Testis (tissue), 2 donors: Measurements from ENCODE around the gene GREB1.

ENCODE experiments used
- POLR2A ChIP-seq: fragments of 450-650 bp; IDR thresholded peaks from one replicate; pipeline ENCODE4 v1.6.1; 2017; ENCODE audit warnings: antibody characterized with exemption, mild to moderate bottlenecking, moderate library complexity
- TF ChIP-seq, protein P1 (sequence below), 3 experiments: fragments of 450-650 bp in 2 of 3; fragments of 200-600 bp in 1 of 3; sonication (generic) in 1 of 3; IDR thresholded peaks; one replicate each; pipeline ENCODE4 v1.5.1; 2016 to 2019; ENCODE audit warnings: antibody characterized with exemption in 3 of 3, mild to moderate bottlenecking in 2 of 3, moderate library complexity in 1 of 3

DNA sequence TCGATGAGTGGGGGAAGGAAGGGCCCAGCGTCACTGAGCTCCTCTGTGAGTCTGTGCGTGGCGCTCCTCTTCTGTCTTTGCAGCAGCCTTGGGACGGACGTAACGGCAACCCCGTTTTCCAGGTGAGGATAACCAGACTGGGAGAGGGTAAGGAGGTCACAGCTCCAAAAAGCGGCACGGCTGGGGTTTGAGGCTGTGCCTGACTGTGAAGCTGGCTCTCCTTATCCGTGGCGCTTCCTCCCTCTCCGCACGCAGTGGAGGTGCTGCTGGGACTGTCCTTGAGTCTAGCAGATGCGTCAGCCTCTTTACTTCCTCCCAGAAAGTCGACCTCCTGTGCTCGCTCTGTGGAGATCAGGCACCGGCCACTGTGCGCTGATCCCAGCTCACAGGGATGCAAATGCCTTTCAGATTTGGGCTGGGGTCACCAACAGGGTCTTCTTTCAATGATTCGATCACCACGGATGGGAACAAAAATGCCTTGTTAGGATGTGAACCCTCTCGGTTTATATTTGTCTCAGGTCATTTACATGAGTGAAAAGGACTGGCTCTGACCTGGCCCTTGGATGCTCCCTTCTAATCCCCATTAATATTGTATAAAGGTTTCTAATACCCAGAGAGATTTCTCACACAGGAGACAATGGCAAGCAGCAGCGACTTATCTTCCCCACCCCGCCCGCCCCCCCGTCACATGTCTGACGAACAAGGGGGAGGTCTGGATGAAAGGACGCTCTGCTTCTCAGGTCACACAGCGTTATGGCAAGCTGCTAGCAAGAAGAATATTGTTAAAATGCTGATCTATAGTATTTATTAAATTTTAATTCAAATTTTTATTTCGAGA, 37.8 kb upstream of the GREB1 start:
- TF ChIP-seq, protein P1, sequence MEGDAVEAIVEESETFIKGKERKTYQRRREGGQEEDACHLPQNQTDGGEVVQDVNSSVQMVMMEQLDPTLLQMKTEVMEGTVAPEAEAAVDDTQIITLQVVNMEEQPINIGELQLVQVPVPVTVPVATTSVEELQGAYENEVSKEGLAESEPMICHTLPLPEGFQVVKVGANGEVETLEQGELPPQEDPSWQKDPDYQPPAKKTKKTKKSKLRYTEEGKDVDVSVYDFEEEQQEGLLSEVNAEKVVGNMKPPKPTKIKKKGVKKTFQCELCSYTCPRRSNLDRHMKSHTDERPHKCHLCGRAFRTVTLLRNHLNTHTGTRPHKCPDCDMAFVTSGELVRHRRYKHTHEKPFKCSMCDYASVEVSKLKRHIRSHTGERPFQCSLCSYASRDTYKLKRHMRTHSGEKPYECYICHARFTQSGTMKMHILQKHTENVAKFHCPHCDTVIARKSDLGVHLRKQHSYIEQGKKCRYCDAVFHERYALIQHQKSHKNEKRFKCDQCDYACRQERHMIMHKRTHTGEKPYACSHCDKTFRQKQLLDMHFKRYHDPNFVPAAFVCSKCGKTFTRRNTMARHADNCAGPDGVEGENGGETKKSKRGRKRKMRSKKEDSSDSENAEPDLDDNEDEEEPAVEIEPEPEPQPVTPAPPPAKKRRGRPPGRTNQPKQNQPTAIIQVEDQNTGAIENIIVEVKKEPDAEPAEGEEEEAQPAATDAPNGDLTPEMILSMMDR (IDR thresholded peaks at IDR 0.05), result no peak
- no peak for TF ChIP-seq POLR2A
